GM21717 (cell line): ENCODE measurements around the gene PLXND1.
"Not testable (repeated sequence)": the region's sequence is repeated elsewhere in the genome, so short reads cannot be mapped to it uniquely, and the experiment has no call there.

Experiments used
- ATAC-seq: cut with Tn5 transposase; IDR thresholded peaks from one replicate; pipeline ENCODE4 v1.9.1; 2021; ENCODE audit warnings: mild to moderate bottlenecking, moderate library complexity; ENCODE audit not compliant: unreplicated experiment

PLXND1 gene, protein sequence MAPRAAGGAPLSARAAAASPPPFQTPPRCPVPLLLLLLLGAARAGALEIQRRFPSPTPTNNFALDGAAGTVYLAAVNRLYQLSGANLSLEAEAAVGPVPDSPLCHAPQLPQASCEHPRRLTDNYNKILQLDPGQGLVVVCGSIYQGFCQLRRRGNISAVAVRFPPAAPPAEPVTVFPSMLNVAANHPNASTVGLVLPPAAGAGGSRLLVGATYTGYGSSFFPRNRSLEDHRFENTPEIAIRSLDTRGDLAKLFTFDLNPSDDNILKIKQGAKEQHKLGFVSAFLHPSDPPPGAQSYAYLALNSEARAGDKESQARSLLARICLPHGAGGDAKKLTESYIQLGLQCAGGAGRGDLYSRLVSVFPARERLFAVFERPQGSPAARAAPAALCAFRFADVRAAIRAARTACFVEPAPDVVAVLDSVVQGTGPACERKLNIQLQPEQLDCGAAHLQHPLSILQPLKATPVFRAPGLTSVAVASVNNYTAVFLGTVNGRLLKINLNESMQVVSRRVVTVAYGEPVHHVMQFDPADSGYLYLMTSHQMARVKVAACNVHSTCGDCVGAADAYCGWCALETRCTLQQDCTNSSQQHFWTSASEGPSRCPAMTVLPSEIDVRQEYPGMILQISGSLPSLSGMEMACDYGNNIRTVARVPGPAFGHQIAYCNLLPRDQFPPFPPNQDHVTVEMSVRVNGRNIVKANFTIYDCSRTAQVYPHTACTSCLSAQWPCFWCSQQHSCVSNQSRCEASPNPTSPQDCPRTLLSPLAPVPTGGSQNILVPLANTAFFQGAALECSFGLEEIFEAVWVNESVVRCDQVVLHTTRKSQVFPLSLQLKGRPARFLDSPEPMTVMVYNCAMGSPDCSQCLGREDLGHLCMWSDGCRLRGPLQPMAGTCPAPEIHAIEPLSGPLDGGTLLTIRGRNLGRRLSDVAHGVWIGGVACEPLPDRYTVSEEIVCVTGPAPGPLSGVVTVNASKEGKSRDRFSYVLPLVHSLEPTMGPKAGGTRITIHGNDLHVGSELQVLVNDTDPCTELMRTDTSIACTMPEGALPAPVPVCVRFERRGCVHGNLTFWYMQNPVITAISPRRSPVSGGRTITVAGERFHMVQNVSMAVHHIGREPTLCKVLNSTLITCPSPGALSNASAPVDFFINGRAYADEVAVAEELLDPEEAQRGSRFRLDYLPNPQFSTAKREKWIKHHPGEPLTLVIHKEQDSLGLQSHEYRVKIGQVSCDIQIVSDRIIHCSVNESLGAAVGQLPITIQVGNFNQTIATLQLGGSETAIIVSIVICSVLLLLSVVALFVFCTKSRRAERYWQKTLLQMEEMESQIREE (N-terminal part only)

DNA sequence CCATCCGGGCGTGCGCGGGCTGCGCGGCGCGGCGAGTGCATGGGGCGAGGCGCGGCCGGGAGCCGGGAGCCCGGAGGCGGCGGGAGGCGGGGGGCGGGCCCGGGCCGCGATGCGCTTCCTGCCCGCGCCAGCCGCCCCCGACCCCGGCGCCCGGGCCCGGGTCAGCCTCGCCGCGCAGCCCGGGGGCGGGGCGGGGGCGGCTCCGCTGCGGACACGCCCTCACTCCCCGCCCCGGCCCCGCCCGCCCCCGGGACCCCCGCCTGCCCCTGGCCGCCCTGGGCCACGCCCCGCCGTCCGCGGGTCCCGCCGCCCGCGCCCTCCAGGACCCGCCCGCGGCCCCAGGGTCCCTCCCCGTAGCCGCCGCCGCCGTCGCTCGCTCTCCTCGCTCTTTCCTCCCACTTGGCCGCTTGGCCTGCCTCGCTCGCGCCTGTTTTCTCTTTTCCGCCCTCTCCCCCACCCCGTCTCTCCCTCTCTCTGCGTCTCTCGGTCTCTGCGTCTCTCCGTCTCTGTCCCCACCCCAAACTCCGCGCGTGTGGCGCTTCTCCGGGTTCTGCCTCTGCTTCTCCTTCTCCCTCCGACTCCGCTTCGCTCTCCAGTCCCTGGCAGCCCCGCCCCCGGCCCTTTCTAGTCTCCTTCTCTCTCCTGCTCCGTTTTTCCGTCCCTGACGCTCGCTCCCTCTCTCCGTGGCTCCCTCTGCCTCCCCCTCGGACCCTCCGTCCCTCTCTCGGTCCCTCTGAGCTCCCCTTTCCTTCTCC is at the start of gene PLXND1:
PLXND1 (minus strand) TSS at position 41 of the 755 bp plus-strand sequence; CDS start at position 4, 37 bp downstream.
- ATAC-seq = no peak

DNA sequence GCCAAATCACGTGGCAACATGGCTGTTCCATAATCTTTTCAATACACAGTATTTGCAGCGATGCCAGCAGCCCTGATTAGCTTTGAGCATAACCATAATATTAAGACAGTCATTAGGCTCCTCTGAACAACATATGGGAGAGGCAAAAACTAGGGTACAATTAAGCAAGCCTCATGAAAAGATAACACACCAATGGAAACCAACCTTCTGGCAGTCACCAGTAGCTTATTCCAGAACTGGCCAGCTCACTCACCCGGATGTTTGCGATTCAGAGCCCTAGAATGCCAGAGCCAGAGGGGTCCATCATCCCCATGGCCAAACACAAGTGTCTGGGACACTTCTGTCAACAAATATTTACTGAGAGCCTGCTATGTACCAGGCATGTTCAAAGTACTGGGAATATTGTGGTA is 48.8 kb upstream of the PLXND1 start:
- no peak for ATAC-seq

DNA sequence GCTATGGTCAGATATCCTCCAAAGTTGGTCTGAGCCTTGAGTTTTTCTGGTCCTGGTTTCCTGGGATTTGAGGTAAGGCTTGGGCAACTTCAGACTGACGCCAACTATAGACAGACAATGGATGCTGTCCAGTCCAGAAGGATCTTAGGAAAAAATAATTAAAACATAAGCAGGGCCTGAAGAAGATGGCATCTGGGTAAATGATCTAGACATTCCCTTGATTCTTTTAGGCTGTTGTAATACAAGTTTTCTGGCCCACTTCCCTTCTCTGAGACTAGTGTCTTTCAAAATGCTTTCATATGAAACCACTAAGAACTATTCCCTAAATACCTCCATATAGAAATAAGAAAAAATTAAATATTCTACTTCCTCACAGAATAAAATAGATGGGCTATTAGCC is 47.7 kb upstream of the PLXND1 start:
- no peak for ATAC-seq

DNA sequence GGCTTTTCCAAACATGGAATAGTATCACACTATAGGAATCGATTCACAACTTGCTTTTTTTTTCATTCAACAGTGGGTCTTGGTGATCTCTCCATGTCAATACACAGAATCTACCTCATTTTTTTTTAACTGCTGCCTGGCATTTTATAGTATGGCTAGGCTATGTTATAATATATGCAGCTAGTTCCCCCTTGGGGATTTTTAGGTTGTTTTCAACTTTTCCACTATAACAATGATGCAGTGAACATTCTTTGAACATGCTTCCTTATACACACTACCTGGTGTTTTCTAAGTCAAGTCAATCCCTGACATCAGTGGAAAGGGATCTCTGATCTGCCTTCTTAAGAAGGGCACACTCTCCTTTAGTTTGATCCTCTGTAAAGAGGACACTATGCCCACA is 46.5 kb upstream of the PLXND1 start:
- ATAC-seq = no peak

DNA sequence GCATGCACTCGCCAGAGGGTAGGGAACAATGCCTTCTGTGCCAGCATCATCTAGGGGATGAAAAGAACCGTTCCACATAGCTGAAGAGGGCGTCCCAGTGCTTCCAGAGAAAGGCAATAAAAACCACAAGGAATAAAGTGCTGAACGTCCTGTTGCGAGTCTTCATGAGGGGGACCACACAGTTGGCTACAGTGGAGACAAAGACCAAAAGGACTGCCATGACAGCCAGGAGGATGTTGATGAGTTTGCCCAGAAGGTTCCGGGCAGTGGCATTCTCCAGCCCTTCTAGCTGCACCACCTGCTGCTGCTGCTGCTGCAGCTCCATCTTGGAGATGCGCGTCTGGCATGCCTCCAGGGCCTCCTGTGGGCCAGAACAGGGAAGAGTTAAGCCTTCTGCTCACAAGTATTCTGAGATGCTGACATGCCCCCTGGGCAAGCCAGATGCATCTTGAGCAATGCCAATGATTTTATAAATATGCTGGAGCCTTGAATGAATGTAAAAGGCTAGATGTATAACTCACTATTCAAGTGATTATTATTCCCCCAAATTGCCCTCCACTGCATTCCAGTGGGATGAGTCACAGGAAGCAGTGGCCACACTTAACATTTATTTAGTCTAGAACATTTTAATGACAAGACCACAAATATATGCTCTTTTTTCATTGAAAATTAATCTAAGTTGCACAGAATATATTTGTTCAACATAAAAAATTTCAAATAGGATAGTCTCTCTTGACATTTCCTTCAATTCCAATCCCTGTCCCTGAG is 45.1 kb upstream of the PLXND1 start:
- no peak for ATAC-seq

DNA sequence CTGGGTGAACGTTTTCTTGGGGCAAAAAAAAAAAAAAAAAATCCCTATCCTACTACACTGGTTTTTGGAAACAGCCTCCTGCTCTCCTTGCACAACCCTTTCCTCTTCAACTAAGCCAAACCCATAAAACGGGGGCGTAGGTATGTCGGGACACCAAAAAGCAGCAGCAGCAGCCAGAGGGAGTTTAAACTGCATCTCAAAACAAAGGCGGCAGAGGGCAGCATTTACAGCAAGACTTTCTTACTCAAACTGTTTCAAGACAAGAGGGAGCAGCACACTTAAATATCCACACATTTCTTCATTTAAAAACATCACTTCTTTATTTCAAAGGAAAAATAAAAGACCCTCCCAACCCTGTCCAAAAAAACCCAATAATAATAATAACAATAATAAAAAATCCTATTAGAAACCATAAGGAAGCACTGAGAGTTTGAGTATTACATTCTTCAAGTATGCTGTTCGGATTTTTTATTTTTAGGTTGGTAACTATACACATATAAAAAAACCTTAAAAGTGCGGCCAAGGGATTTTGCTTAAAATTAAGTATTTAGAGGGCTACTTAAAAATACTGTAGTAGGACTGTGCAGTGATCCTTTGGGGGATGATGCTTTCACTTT is 43.9 kb upstream of the PLXND1 start:
- no peak for ATAC-seq

DNA sequence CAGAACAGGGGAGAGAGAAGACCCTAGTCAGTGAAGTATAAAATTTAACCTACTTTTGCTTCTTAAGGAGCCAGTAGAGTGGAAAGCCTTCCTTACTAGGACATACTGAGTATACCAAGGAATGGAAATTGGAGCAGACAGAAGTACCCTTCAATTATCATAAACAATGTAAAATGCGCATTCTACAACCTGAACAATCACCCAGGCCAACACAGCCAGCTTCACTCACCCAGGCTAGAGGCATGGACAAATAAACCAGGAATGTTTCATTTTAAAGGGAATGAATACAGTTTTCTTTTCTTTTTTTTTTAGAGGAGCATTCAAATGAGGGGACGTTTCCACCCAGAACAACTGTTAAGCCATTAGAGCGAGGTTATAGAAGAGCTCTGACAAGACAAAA is 41.9 kb upstream of the PLXND1 start:
- no peak for ATAC-seq

DNA sequence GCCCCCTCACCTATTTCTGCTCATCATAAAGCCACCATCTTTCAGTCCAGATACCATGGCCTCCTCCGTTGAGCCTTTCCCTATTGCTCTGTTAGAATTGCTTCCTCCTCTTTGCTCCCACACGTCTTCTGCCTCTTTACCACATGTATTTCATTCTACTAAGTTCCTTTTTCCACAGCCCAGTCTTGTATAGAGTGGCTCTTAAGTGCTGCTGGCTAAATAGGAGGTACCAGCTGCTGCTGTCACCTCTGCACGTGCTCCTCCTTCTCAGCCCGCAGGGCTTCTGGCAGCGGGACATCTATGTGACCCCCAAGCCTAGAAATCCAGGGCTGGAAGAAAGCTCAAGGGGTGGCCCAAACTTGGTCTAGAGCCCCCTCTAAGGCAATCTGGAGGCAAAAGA is 38.8 kb upstream of the PLXND1 start:
- ATAC-seq = no peak

DNA sequence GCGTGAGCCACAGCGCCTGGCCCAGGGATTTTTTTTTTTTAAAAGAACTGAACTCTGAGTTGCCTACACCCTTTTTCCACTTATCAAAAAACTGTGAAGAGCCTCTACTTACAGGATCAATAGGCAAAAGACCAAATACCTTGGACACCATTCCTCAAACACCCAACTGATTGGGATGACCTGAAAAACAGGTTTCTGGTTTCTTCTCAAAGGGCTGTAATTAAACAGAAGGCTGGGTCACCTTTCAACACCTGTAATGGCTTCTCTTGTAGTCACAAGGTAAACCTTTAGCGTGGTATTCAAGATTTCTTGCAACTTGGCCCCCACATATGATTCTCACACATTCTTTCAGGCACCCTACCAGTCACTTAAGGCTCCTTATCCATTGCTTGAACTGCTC is 38.4 kb upstream of the PLXND1 start:
- no peak for ATAC-seq

DNA sequence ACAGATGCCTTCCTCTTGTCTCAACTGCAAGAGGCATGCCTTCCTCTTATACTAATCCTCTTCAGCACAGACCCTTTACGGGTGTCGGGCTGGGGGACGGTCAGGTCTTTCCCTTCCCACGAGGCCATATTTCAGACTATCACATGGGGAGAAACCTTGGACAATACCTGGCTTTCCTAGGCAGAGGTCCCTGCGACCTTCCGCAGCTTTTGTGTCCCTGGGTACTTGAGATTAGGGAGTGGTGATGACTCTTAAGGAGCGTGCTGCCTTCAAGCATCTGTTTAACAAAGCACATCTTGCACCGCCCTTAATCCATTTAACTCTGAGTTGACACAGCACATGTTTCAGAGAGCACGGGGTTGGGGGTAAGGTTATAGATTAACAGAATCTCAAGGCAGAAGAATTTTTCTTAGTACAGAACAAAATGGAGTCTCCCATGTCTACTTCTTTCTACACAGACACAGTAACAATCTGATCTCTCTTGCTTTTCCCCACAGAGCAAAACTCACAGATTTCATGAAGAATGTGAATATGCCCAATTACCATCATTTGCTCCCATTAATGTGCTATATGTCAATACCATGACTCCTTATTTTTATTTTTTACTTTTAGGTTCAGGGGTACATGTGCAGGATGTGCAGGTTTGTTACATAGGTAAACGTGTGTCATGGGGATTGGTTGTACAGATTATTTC is 35.2 kb upstream of the PLXND1 start:
- not testable (repeated sequence) for ATAC-seq

DNA sequence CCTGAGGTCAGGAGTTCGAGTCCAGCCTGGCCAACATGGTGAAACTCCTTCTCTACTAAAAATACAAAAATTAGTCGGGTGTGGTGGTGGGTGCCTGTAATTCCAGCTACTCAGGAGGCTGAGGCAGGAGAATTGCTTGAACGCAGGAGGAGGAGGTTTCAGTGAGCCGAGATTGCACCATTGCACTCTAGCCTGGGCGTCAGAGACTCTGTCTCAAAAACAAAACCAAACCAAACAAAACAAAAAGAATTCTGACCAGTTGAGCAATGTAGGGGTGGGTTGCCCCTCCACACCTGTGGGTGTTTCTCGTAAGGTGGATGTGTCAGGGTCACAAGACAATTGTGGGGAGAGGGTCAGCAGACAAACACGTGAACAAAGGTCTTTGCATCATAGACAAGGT is 34.5 kb upstream of the PLXND1 start:
- ATAC-seq = not testable (repeated sequence)

DNA sequence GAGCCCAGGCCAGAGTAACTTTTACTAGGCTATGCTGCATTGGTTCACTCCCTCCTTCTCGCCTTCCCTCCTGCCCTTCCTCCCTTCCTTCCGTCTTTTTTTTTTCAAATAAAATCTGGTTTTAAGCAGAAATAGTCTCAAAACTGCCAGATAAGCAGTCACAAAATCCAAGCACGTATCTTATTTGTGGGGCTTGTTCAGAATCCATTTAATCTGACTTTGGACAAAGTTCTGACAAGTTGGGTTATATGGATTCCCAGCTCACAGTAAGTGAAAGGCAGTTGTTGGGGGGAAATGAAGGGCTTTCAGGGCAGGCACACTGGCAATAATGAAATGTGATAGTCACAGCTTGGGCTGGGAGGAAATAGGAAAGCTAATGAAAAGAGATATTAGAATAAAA is 32.0 kb upstream of the PLXND1 start:
- ATAC-seq = no peak

DNA sequence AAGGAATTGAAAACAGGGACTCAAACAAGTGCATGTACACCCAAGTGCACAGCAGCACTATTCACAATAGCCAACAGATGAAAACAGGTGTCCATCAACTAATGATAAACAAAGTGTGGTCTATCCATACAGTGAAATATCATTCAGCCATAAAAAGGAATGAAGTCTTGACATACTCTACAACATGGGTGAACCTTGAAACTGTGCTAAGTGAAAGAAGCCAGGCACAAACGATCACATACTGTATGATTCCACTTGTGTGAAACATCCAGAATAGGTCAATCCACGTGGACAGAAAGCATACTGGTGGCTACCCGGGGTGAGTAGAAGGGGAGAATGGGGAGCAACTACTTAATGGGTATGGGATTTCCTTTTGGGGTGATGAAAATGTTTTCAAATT is 29.6 kb upstream of the PLXND1 start:
- no peak for ATAC-seq

DNA sequence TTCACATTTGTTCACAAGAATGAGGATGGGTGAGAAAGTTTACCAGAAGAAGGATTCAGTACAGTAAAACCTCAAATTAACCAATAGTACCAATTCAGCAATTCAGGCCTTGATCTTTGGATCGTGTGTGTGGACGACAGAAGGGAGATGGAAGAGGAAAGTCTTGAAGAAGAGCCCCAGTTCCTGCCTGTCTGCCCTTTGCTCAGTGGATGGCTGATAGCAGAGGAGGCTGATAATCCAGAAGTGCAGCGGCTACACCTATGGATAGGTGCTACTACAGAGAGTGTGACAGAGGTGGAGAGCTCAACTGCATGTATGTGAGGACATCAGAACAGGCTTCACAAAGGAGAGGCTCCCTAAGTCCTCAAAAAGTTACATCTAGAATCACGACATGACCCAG is 29.2 kb upstream of the PLXND1 start:
- no peak for ATAC-seq

DNA sequence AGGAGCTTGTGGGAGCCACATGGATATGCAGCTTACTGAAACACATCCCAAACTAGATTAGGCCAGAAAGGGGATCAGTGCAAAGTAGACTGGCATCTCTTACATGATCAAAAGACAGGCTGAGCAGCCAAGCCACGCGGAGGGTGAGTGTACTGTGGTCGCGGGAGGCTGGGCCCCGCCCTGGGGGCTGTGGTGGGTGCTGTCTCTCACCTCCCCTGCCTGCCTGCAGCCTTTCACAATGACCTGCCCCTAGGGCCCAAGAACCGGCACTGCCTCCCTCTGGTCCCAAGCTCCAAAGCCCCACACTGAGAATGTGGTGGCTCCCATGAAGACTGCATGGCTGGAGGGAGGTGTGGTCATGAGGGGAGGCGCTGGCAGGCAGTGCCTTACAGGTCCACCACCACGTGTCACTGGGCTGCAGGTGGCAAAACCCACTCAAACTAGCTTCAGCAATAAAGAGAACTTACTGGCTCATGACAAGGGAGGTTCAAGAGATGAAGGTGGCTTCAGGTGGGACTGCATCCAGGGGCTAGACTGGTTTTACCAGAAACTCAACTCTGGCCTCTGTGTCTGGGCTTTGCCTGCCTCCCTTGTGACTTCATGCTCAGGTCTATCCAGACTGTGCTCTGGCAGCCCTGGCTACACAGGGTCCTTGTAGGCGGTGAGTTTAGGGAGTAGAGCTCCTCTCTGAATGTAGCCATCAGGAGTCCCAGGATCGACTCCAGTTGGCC is 27.4 kb upstream of the PLXND1 start:
- ATAC-seq = no peak

DNA sequence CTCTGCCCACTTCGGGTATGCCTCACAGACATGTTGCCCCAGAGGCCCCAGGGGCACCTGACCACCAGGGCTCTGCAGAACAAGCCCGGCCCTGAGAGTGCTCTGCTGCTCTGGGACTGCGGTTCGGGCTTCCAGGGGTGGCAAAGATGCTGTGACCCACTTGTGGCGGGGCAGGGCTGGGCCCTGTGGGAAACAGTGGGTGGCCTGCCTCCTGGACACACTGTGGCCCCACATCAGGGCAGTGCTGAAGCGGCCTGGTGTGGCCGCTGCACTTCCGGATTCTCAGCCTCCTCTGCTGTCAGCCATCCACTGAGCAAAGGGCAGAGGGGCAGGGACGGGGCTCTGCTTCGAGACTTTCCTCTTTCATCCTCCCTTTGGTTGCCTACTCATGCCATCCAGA is 26.5 kb upstream of the PLXND1 start:
- ATAC-seq = no peak

DNA sequence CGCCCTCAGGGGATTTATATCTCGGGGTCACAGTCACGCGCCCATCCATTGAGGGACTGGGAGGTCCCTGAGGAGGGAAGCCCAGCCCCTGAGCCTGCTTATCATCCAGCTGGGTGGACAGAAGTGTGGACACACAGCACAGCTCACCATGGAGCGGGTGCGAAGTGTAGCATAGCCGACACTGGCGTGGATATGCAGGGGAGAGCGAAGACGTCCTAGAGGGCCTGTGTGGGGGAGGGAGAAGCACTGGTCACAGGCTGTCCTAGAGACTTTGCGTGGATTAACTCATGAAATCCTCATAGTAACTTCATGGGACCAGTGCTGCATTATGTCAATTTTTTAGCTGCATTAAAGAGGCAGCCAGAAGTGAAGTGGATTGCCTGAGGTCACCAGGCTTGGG is 26.1 kb upstream of the PLXND1 start:
- ATAC-seq = no peak

DNA sequence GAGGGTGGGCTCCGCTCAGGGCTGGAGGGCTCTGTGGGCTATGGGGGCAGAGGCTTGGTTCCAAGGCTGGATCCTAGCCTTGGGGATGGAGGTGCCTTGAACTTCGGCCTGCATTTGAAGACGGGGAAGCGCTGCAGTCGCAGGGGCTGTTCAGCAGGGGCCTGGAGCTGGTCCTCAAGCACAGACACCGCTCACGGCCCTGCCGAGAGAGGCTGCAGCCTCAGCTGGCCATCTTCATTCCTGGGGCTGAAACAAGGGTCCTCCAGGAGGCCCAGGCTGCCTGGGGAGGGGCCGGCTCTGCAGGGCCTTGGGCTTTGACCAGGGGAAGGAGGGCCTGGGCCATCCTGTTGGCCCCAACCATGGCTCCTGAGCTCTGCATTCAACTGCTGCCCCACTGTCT is 25.6 kb upstream of the PLXND1 start:
- ATAC-seq = no peak
